HepG2 (cell line): ENCODE results near the gene CHKA. TPM values are rescaled to one million over a fixed set of nuclear protein-coding genes. Genes with fewer than 3 reads are reported as not detected.

Source experiments
- ERF ChIP-seq: IDR thresholded peaks from 2 replicates; pipeline ENCODE4 v1.6.1; 2018; ENCODE audit warnings: missing biosample characterization, missing genetic modification reagents
- PHB2 ChIP-seq: fragments of 450-650 bp; IDR thresholded peaks from 2 replicates; pipeline ENCODE4 v1.6.1; 2018; ENCODE audit not compliant: partially characterized antibody
- SNRNP70 ChIP-seq: fragments of 200-400 bp; formaldehyde crosslinking; IDR thresholded peaks from 2 replicates; pipeline ENCODE4 v1.6.1; 2017; ENCODE audit warnings: mild to moderate bottlenecking, low read depth, low read length, moderate library complexity
- TOPORS ChIP-seq: sonication (generic); formaldehyde crosslinking; IDR thresholded peaks from 2 replicates; pipeline ENCODE4 v1.8.0; 2023; ENCODE audit warnings: mild to moderate bottlenecking, missing genetic modification reagents
- ZFP1 ChIP-seq: IDR thresholded peaks from 2 replicates; pipeline ENCODE4 v1.6.1; 2016
- ZFP36 ChIP-seq: fragments of 150-350 bp; IDR thresholded peaks from 2 replicates; pipeline ENCODE4 v1.6.1; 2018; ENCODE audit warnings: borderline replicate concordance, low read length, low read depth; ENCODE audit not compliant: partially characterized antibody
- ZNF124 ChIP-seq: sonication (generic); formaldehyde crosslinking; IDR thresholded peaks from 2 replicates; pipeline ENCODE4 v1.4.0; 2020; ENCODE audit warnings: missing genetic modification reagents
- ZNF460 ChIP-seq: sonication (generic); formaldehyde crosslinking; IDR thresholded peaks from 2 replicates; pipeline ENCODE4 v1.5.1; 2020; ENCODE audit warnings: missing genetic modification reagents, mild to moderate bottlenecking, borderline replicate concordance
- ZNF496 ChIP-seq: sonication (generic); formaldehyde crosslinking; IDR thresholded peaks from 2 replicates; pipeline ENCODE4 v1.8.1; 2023; ENCODE audit warnings: mild to moderate bottlenecking, moderate library complexity, missing genetic modification reagents; ENCODE audit not compliant: insufficient replicate concordance
- ZNF737 ChIP-seq: sonication (generic); formaldehyde crosslinking; IDR thresholded peaks from 2 replicates; pipeline ENCODE4 v1.5.0; 2020; ENCODE audit warnings: missing genetic modification reagents, mild to moderate bottlenecking, borderline replicate concordance
- ZNF772 ChIP-seq: sonication (generic); formaldehyde crosslinking; IDR thresholded peaks from 2 replicates; pipeline ENCODE4 v1.5.0; 2020; ENCODE audit warnings: mild to moderate bottlenecking, missing genetic modification reagents
- polyA plus RNA-seq, 8 experiments: library from polyadenylated mRNA; depleted of rRNA in 3 of 8; stranded (reverse) in 7 of 8; unstranded in 1 of 8; fragments of >200 nt; fragmentation: Illumina TruSeq in 4 of 8; extraction: Trizol in 4 of 8; gene quantifications; 2 replicates each; pipeline versions ENCODE4 v1.2.1 to v1.2.3, GENCODE V29; 2011 to 2016; ENCODE audit warnings: low read depth in 4 of 8, missing spikeins in 1 of 8, mixed read lengths in 1 of 8; ENCODE audit not compliant: insufficient read depth in 1 of 8
- total RNA-seq, 5 experiments: library from RNA; depleted of rRNA; stranded (reverse); fragments of >200 nt; fragmentation: Illumina TruSeq; extraction: Trizol; gene quantifications; 2 replicates each; pipeline ENCODE4 v1.2.3, GENCODE V29; 2016; ENCODE audit warnings: low read depth in 1 of 5
- TF ChIP-seq, protein P1 (sequence below): sonication (generic); formaldehyde crosslinking; IDR thresholded peaks from 2 replicates; pipeline ENCODE4 v1.9.0; 2021; ENCODE audit warnings: missing genetic modification reagents, mild to moderate bottlenecking, borderline replicate concordance
- TF ChIP-seq, protein P2 (sequence below): sonication (generic); formaldehyde crosslinking; IDR thresholded peaks from 2 replicates; pipeline ENCODE4 v1.5.0; 2020; ENCODE audit warnings: missing genetic modification reagents
- TF ChIP-seq, protein P3 (sequence below): sonication (generic); formaldehyde crosslinking; conservative IDR thresholded peaks from 2 replicates; pipeline ENCODE4 v1.4.0; 2020; ENCODE audit warnings: missing genetic modification reagents
- TF ChIP-seq, protein P4 (sequence below): sonication (generic); formaldehyde crosslinking; conservative IDR thresholded peaks from 2 replicates; pipeline ENCODE4 v1.4.0; 2020; ENCODE audit warnings: missing genetic modification reagents
- TF ChIP-seq, protein P5 (sequence below): sonication (generic); formaldehyde crosslinking; IDR thresholded peaks from 2 replicates; pipeline ENCODE4 v1.8.0; 2022; ENCODE audit warnings: missing genetic modification reagents, low read depth, mild to moderate bottlenecking, borderline replicate concordance
- TF ChIP-seq, protein P6 (sequence below): sonication (generic); formaldehyde crosslinking; IDR thresholded peaks from 2 replicates; pipeline ENCODE4 v1.5.0; 2020; ENCODE audit warnings: missing genetic modification reagents
- TF ChIP-seq, protein P7 (sequence below): sonication (generic); formaldehyde crosslinking; IDR thresholded peaks from 2 replicates; pipeline ENCODE4 v1.4.0; 2020; ENCODE audit warnings: mild to moderate bottlenecking, missing genetic modification reagents
- TF ChIP-seq, protein P8 (sequence below): sonication (generic); formaldehyde crosslinking; conservative IDR thresholded peaks from 2 replicates; pipeline ENCODE4 v1.5.0; 2020; ENCODE audit warnings: missing genetic modification reagents

CHKA gene
- total and polyA plus RNA-seq, 2 of the 13 experiments (the other 11 are each of a cell fraction or from before 2014, with no cell fraction given): 71.6 to 92.7 TPM

DNA sequence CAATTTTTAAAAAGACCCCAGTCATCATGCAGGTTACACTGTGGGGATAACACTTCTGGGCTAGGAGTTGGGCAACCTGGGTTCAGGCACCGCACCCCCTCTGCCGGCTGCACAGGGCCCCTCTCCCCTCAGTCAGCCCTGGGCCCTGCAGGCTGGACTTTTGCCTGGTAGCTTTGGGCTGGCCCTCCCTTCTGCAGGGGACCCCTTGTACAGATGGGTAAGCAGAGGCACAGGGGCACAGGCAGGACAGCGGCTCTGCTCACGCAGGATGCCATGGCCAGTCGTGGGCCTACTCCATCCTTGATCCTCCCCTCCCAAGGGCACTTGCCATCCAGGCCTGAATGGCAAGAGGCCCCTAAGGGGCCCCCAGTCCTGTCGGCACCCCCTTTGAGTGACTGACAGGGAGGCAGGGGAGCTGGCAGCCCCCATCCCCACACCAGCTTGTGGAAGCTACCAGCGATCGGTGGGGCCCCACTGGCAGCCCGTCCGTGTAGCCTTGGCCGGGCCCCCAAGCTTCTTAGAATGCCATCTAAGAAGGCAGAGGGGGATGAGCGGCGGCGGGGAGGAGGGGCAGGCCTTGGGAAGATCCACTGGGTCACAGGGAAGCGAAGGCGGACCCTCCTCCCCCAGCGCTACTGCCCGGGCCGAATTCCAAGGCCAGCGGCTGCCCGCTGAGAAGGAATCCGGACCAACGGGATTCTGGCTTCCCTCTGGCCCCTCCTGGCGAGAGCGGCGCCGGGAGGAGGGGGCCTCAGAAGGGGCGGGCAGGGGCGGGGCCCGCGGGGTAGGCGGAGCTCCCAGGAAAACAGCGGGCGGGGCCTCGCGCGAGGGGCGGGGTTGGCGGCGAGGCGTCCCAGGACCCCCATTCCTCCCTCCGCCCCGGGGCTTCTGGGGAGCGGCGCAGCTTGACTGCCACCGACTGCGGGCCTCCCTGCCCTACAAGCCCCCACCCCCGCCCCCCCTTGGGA lies 6.8 kb upstream of the CHKA start (continued):
- TF ChIP-seq, protein P1, sequence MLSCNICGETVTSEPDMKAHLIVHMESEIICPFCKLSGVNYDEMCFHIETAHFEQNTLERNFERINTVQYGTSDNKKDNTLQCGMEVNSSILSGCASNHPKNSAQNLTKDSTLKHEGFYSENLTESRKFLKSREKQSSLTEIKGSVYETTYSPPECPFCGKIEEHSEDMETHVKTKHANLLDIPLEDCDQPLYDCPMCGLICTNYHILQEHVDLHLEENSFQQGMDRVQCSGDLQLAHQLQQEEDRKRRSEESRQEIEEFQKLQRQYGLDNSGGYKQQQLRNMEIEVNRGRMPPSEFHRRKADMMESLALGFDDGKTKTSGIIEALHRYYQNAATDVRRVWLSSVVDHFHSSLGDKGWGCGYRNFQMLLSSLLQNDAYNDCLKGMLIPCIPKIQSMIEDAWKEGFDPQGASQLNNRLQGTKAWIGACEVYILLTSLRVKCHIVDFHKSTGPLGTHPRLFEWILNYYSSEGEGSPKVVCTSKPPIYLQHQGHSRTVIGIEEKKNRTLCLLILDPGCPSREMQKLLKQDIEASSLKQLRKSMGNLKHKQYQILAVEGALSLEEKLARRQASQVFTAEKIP (CRISPR knock-in tag): no peak
- TF ChIP-seq, protein P2, sequence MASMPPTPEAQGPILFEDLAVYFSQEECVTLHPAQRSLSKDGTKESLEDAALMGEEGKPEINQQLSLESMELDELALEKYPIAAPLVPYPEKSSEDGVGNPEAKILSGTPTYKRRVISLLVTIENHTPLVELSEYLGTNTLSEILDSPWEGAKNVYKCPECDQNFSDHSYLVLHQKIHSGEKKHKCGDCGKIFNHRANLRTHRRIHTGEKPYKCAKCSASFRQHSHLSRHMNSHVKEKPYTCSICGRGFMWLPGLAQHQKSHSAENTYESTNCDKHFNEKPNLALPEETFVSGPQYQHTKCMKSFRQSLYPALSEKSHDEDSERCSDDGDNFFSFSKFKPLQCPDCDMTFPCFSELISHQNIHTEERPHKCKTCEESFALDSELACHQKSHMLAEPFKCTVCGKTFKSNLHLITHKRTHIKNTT: no peak
- TF ChIP-seq, protein P3, sequence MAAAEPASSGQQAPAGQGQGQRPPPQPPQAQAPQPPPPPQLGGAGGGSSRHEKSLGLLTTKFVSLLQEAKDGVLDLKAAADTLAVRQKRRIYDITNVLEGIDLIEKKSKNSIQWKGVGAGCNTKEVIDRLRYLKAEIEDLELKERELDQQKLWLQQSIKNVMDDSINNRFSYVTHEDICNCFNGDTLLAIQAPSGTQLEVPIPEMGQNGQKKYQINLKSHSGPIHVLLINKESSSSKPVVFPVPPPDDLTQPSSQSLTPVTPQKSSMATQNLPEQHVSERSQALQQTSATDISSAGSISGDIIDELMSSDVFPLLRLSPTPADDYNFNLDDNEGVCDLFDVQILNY (CRISPR knock-in tag): no peak
- TF ChIP-seq ZFP36 (no peak), ERF (peak; percentile 42), PHB2 (no peak), ZFP1 (CRISPR knock-in tag) (no peak), ZNF496 (CRISPR knock-in tag) (no peak), ZNF772 (CRISPR knock-in tag) (no peak), TOPORS (no peak), ZNF124 (no peak), SNRNP70 (no peak), ZNF460 (CRISPR knock-in tag) (no peak), ZNF737 (CRISPR knock-in tag) (no peak)
- TF ChIP-seq, protein P4, sequence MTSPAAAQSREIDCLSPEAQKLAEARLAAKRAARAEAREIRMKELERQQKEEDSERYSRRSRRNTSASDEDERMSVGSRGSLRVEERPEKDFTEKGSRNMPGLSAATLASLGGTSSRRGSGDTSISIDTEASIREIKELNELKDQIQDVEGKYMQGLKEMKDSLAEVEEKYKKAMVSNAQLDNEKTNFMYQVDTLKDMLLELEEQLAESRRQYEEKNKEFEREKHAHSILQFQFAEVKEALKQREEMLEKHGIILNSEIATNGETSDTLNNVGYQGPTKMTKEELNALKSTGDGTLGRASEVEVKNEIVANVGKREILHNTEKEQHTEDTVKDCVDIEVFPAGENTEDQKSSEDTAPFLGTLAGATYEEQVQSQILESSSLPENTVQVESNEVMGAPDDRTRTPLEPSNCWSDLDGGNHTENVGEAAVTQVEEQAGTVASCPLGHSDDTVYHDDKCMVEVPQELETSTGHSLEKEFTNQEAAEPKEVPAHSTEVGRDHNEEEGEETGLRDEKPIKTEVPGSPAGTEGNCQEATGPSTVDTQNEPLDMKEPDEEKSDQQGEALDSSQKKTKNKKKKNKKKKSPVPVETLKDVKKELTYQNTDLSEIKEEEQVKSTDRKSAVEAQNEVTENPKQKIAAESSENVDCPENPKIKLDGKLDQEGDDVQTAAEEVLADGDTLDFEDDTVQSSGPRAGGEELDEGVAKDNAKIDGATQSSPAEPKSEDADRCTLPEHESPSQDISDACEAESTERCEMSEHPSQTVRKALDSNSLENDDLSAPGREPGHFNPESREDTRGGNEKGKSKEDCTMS: no peak
- TF ChIP-seq, protein P5, sequence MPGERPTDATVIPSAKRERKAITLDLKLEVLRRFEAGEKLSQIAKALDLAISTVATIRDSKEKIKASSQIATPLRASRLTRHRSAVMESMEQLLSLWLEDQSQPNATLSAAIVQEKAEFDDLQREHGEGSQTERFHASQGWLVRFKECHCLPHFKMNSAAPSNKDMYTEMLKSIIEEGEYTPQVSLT (CRISPR knock-in tag): no peak
- TF ChIP-seq, protein P6, sequence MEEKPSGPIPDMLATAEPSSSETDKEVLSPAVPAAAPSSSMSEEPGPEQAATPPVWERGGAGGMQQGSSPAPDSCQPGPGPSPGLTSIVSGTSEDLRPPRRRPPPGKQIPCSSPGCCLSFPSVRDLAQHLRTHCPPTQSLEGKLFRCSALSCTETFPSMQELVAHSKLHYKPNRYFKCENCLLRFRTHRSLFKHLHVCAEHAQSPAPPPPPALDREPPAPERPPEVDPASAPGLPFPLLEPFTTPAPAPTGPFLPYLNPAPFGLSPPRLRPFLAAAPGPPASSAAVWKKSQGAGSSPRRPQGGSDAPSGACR: no peak
- TF ChIP-seq, protein P7, sequence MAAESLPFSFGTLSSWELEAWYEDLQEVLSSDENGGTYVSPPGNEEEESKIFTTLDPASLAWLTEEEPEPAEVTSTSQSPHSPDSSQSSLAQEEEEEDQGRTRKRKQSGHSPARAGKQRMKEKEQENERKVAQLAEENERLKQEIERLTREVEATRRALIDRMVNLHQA (CRISPR knock-in tag): no peak
- TF ChIP-seq, protein P8, sequence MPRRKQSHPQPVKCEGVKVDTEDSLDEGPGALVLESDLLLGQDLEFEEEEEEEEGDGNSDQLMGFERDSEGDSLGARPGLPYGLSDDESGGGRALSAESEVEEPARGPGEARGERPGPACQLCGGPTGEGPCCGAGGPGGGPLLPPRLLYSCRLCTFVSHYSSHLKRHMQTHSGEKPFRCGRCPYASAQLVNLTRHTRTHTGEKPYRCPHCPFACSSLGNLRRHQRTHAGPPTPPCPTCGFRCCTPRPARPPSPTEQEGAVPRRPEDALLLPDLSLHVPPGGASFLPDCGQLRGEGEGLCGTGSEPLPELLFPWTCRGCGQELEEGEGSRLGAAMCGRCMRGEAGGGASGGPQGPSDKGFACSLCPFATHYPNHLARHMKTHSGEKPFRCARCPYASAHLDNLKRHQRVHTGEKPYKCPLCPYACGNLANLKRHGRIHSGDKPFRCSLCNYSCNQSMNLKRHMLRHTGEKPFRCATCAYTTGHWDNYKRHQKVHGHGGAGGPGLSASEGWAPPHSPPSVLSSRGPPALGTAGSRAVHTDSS (CRISPR knock-in tag): no peak
